GM12801 (cell line): ENCODE measurements around the gene PYGB.

Experiments
- CTCF ChIP-seq: IDR thresholded peaks from one replicate; pipeline ENCODE4 v1.5.1; 2011; ENCODE audit warnings: control low read depth; ENCODE audit not compliant: insufficient read length; ENCODE audit errors: extremely low read depth

PYGB gene

GRCh38 chr20:25237610-25238318, 10.1 kb upstream of the PYGB start:
- no peak for TF ChIP-seq CTCF

GRCh38 chr20:25238319-25239037, 9.4 kb upstream of the PYGB start:
- TF ChIP-seq CTCF, result no peak

- no peak for TF ChIP-seq CTCF
Measured at GRCh38 chr20:25239387-25240370, 8.2 kb upstream of the PYGB start.

- no peak for TF ChIP-seq CTCF
Measured at GRCh38 chr20:25242231-25242630, 5.7 kb upstream of the PYGB start.

GRCh38 chr20:25243416-25243979, 4.4 kb upstream of the PYGB start:
- no peak for TF ChIP-seq CTCF

GRCh38 chr20:25244976-25245375, 2.9 kb upstream of the PYGB start:
- no peak for TF ChIP-seq CTCF

- no peak for TF ChIP-seq CTCF
Measured at GRCh38 chr20:25245461-25245860, 2.4 kb upstream of the PYGB start.
